H1 (cell line): ENCODE data around the gene LVRN. TPM values are rescaled to one million over a fixed set of nuclear protein-coding genes. Genes with fewer than 3 reads are reported as not detected.

Experiments
- CTCF ChIA-PET: fragments of 300-600 bp; sonication (Branson Sonifier 250); formaldehyde crosslinking; loops from one replicate; lab custom pipeline; 2021; ENCODE audit not compliant: partially characterized antibody; lab: Charles Lee
- POLR2A ChIA-PET: fragments of 300-600 bp; sonication (Branson Sonifier 250); formaldehyde crosslinking; loops from one replicate; lab custom pipeline; 2021; ENCODE audit warnings: inconsistent platforms; ENCODE audit not compliant: partially characterized antibody; lab: Charles Lee
- DNase-seq, 2 experiments: peaks; one replicate each; pipeline versions ENCODE4 v3.0.0 to v3.0.0-alpha.2; 2010 to 2022; ENCODE audit warnings: low spot score in 2 of 2, low read depth in 1 of 2, mixed read lengths in 1 of 2
- FAIRE-seq: peaks from 2 replicates; lab custom pipeline; 2011; peaks lifted over from hg19 to GRCh38; lab: Jason Lieb, UNC
- H2AFZ ChIP-seq: 2 replicates; pipeline ENCODE4 v1.8.1; 2012; ENCODE audit warnings: low read length, inconsistent platforms
- H2AK5ac ChIP-seq: 2 replicates; pipeline ENCODE4 v1.6.1; 2013; ENCODE audit warnings: low read depth, low read length
- H2BK120ac ChIP-seq: replicated peaks from 2 replicates; pipeline ENCODE3; 2013; ENCODE audit warnings: low read depth, low read length, inconsistent platforms
- H2BK12ac ChIP-seq: 2 replicates; pipeline ENCODE4 v1.6.1; 2013; ENCODE audit warnings: low read depth, low read length
- H2BK15ac ChIP-seq: 2 replicates; pipeline ENCODE4 v1.6.1; 2013; ENCODE audit warnings: low read length
- H2BK20ac ChIP-seq: 2 replicates; pipeline ENCODE4 v1.6.1; 2013; ENCODE audit warnings: low read length
- H2BK5ac ChIP-seq: 2 replicates; pipeline ENCODE4 v1.6.1; 2013; ENCODE audit warnings: low read depth, low read length
- H3K14ac ChIP-seq: 2 replicates; pipeline ENCODE4 v1.6.1; 2013; ENCODE audit warnings: inconsistent platforms; ENCODE audit not compliant: insufficient read length
- H3K18ac ChIP-seq: 2 replicates; pipeline ENCODE4 v1.6.1; 2013; ENCODE audit warnings: low read length; ENCODE audit errors: extremely low read depth
- H3K23ac ChIP-seq: 2 replicates; pipeline ENCODE4 v1.6.1; 2013; ENCODE audit warnings: inconsistent platforms; ENCODE audit not compliant: insufficient read length
- H3K23me2 ChIP-seq: 2 replicates; pipeline ENCODE4 v1.6.1; 2013; ENCODE audit warnings: low read depth, low read length
- H3K27ac ChIP-seq: 2 replicates; pipeline ENCODE4 v1.6.1; 2011; ENCODE audit warnings: low read depth, low read length, inconsistent platforms
- H3K27me3 ChIP-seq, 4 experiments: replicated peaks in 1 of 4; 1 replicate in 1 of 4; 2 replicates in 3 of 4; pipeline versions ENCODE4 v1.6.1 to v1.8.1; 2011 to 2013; ENCODE audit warnings: low read length in 3 of 4, mild to moderate bottlenecking in 3 of 4, inconsistent platforms in 2 of 4, mixed read lengths in 2 of 4, moderate library complexity in 1 of 4; ENCODE audit not compliant: control insufficient read depth in 3 of 4, insufficient read depth in 3 of 4; ENCODE audit errors: extremely low read depth in 1 of 4
- H3K36me3 ChIP-seq, 4 experiments: 2 replicates each; pipeline versions ENCODE4 v1.6.1 to v1.8.1; 2011 to 2013; ENCODE audit warnings: mild to moderate bottlenecking in 4 of 4, low read length in 3 of 4, moderate library complexity in 2 of 4, control low read depth in 1 of 4, inconsistent platforms in 1 of 4; ENCODE audit not compliant: insufficient read depth in 4 of 4, control insufficient read depth in 2 of 4
- H3K4ac ChIP-seq: replicated peaks from 2 replicates; pipeline ENCODE3; 2013; ENCODE audit warnings: low read length, low read depth, mixed read lengths, inconsistent platforms; ENCODE audit not compliant: insufficient read length
- H3K4me1 ChIP-seq, 4 experiments: replicated peaks in 1 of 4; 1 replicate in 1 of 4; 2 replicates in 3 of 4; pipeline versions ENCODE4 v1.6.1 to v1.8.1; 2011 to 2013; ENCODE audit warnings: low read length in 3 of 4, inconsistent platforms in 2 of 4, mixed read lengths in 1 of 4; ENCODE audit not compliant: insufficient read depth in 4 of 4, control insufficient read depth in 3 of 4
- H3K4me2 ChIP-seq, 2 experiments: 2 replicates each; pipeline versions ENCODE4 v1.6.1 to v1.8.1; 2011 to 2013; ENCODE audit warnings: low read depth in 2 of 2, low read length in 2 of 2, control low read depth in 1 of 2, inconsistent platforms in 1 of 2, mild to moderate bottlenecking in 1 of 2; ENCODE audit not compliant: insufficient read depth in 1 of 2
- H3K4me3 ChIP-seq, 4 experiments: fragments of 200-600, 300-600 bp in 1 of 4; sonication (generic), shearing (Covaris generic), sonication (Bioruptor Twin) in 1 of 4; 2 replicates each; pipeline versions ENCODE4 v1.5.1 to v1.8.1; 2011 to 2016; ENCODE audit warnings: low read length in 4 of 4, low read depth in 3 of 4, control low read depth in 2 of 4, inconsistent platforms in 2 of 4, mild to moderate bottlenecking in 2 of 4, mixed read lengths in 1 of 4, moderate library complexity in 1 of 4; ENCODE audit not compliant: insufficient read depth in 2 of 4; ENCODE audit errors: extremely low read depth in 1 of 4
- H3K56ac ChIP-seq: replicated peaks from 2 replicates; pipeline ENCODE3; 2013; ENCODE audit warnings: low read depth, mild to moderate bottlenecking, mixed read lengths, low read length, inconsistent platforms; ENCODE audit not compliant: insufficient read length
- H3K79me1 ChIP-seq: 2 replicates; pipeline ENCODE4 v1.6.1; 2013; ENCODE audit warnings: low read depth, low read length, control low read depth
- H3K79me2 ChIP-seq, 2 experiments: 2 replicates each; pipeline versions ENCODE4 v1.6.1 to v1.8.1; 2012 to 2013; ENCODE audit warnings: low read length in 2 of 2, mild to moderate bottlenecking in 2 of 2, inconsistent platforms in 1 of 2; ENCODE audit not compliant: insufficient read depth in 2 of 2, control insufficient read depth in 1 of 2
- H3K9ac ChIP-seq, 4 experiments: replicated peaks in 1 of 4; 1 replicate in 1 of 4; 2 replicates in 3 of 4; pipeline versions ENCODE4 v1.6.1 to v1.8.1; 2011 to 2013; ENCODE audit warnings: low read depth in 3 of 4, low read length in 3 of 4, control low read depth in 2 of 4, mild to moderate bottlenecking in 2 of 4, moderate library complexity in 2 of 4, inconsistent platforms in 1 of 4; ENCODE audit errors: extremely low read depth in 1 of 4
- H3K9me3 ChIP-seq, 2 experiments: 2 replicates each; pipeline versions ENCODE4 v1.6.1 to v1.8.1; 2012 to 2013; ENCODE audit warnings: mild to moderate bottlenecking in 2 of 2, moderate library complexity in 2 of 2, control low read depth in 1 of 2, inconsistent platforms in 1 of 2, low read depth in 1 of 2, low read length in 1 of 2, mixed read lengths in 1 of 2; ENCODE audit not compliant: insufficient read depth in 2 of 2
- H4K20me1 ChIP-seq, 2 experiments: replicated peaks in 1 of 2; 2 replicates each; pipeline versions ENCODE3 to v1.8.1; 2011 to 2013; ENCODE audit warnings: inconsistent platforms in 2 of 2, low read length in 2 of 2, mild to moderate bottlenecking in 1 of 2; ENCODE audit not compliant: insufficient read depth in 2 of 2, control insufficient read depth in 1 of 2
- H4K5ac ChIP-seq: 2 replicates; pipeline ENCODE4 v1.6.1; 2013; ENCODE audit warnings: low read length, low read depth, mixed read lengths, inconsistent platforms; ENCODE audit not compliant: insufficient read length
- H4K8ac ChIP-seq: 2 replicates; pipeline ENCODE4 v1.8.0; 2013; ENCODE audit warnings: mild to moderate bottlenecking, moderate library complexity, low read length, inconsistent platforms; ENCODE audit not compliant: insufficient read depth; ENCODE audit errors: extremely low read depth
- H4K91ac ChIP-seq: replicated peaks from 2 replicates; pipeline ENCODE3; 2013; ENCODE audit warnings: low read length, mixed read lengths, inconsistent platforms; ENCODE audit not compliant: insufficient read length
- ASH2L ChIP-seq: fragments of 200-600, 300-600 bp; sonication (generic); IDR thresholded peaks from one replicate; pipeline ENCODE4 v1.7.1; 2017; ENCODE audit warnings: low read length
- ATF2 ChIP-seq: IDR thresholded peaks from 2 replicates; pipeline ENCODE4 v1.6.1; 2012; ENCODE audit warnings: low read length, inconsistent platforms
- BCL11A ChIP-seq, 2 experiments: IDR thresholded peaks; one replicate each; pipeline ENCODE4 v1.6.1; 2011; ENCODE audit warnings: low read depth in 2 of 2, low read length in 2 of 2, mild to moderate bottlenecking in 2 of 2
- CBX5 ChIP-seq: fragments of 300-800, 300-1000 bp; sonication (generic); IDR thresholded peaks from 2 replicates; pipeline ENCODE4 v1.7.1; 2016; ENCODE audit warnings: antibody characterized with exemption, low read length, low read depth
- CTCF ChIP-seq, 3 experiments: IDR thresholded peaks; 1 replicate in 2 of 3; 2 replicates in 1 of 3; pipeline versions ENCODE4 v1.5.1 to v1.6.1; 2011; ENCODE audit warnings: low read length in 3 of 3, mild to moderate bottlenecking in 3 of 3, inconsistent platforms in 2 of 3, low read depth in 1 of 3, moderate library complexity in 1 of 3; ENCODE audit not compliant: insufficient read depth in 1 of 3; ENCODE audit errors: control extremely low read depth in 1 of 3
- JUND ChIP-seq: IDR thresholded peaks from 2 replicates; pipeline ENCODE4 v1.6.1; 2011; ENCODE audit warnings: mild to moderate bottlenecking, improper control_type of control experiment, low read length
- RAD21 ChIP-seq, 2 experiments: IDR thresholded peaks in 1 of 2; conservative IDR thresholded peaks in 1 of 2; 2 replicates each; pipeline ENCODE4 v1.6.1; 2011; ENCODE audit warnings: low read depth in 2 of 2, low read length in 2 of 2, improper control_type of control experiment in 1 of 2, inconsistent platforms in 1 of 2, mild to moderate bottlenecking in 1 of 2, moderate library complexity in 1 of 2
- RNF2 ChIP-seq: fragments of 200-900, 300-1000 bp; sonication (generic); IDR thresholded peaks from 2 replicates; pipeline ENCODE4 v1.7.1; 2016; ENCODE audit warnings: borderline replicate concordance, low read depth, mild to moderate bottlenecking, antibody characterized with exemption, low read length; ENCODE audit not compliant: poor library complexity, severe bottlenecking; ENCODE audit errors: missing control alignments
- SIN3A ChIP-seq, 2 experiments: IDR thresholded peaks in 1 of 2; conservative IDR thresholded peaks in 1 of 2; 2 replicates each; pipeline ENCODE4 v1.6.1; 2011 to 2012; ENCODE audit warnings: low read length in 2 of 2, improper control_type of control experiment in 1 of 2, low read depth in 1 of 2, mild to moderate bottlenecking in 1 of 2
- SP1 ChIP-seq: IDR thresholded peaks from 2 replicates; pipeline ENCODE4 v1.6.1; 2011; ENCODE audit warnings: low read depth, low read length
- polyA plus RNA-seq, 7 experiments: library from polyadenylated mRNA; depleted of rRNA in 3 of 7; stranded (reverse) in 5 of 7; unstranded in 2 of 7; fragments of >200 nt in 5 of 7; fragments of 200-250 nt in 2 of 7; gene quantifications; 1 replicate in 5 of 7; 2 replicates in 1 of 7; 4 replicates in 1 of 7; pipeline versions ENCODE4 v1.2.1 to v1.2.3, GENCODE V29; 2011 to 2013; ENCODE audit warnings: missing spikeins in 2 of 7, mixed read lengths in 2 of 7
- total RNA-seq: library from RNA; stranded (reverse); fragmentation: NEBNext Ultra II Directional; extraction: Animal tissue kit (Norgen Biotek cat#: 25700); gene quantifications from 2 replicates; pipeline ENCODE4 v1.2.1, GENCODE V29; 2021

The LVRN gene
- total and polyA plus RNA-seq, 2 of the 8 experiments (the other 6 are each of a cell fraction or from before 2014, with no cell fraction given): 0.08 to 0.09 TPM

- no peak overlapping the region for H4K5ac ChIP-seq
- H3K79me1 ChIP-seq: no peaks in the 10 kb centered on the region
- no peak overlapping the region for H3K18ac ChIP-seq
- no peak overlapping the region for H2BK120ac ChIP-seq
- H3K79me2 ChIP-seq: no peaks in the 10 kb centered on the region
- H3K4me2 ChIP-seq: no peak overlapping the region
- H3K27ac ChIP-seq: no peak overlapping the region
- H3K4ac ChIP-seq: no peak overlapping the region
- H2BK15ac ChIP-seq: no peak overlapping the region
- no peaks in the 10 kb centered on the region for H3K27me3 ChIP-seq
- H3K9me3 ChIP-seq: no peaks in the 10 kb centered on the region
- H3K14ac ChIP-seq: no peak overlapping the region
- H3K4me1 ChIP-seq: no peaks in the 10 kb centered on the region
- H2BK12ac ChIP-seq: no peak overlapping the region
- H3K36me3 ChIP-seq: no peaks in the 10 kb centered on the region
- H2AFZ ChIP-seq: no peak overlapping the region
- H4K8ac ChIP-seq: no peak overlapping the region
- ChIA-PET CTCF (no interaction called here), POLR2A (no interaction called here)
- no peak overlapping the region for H2AK5ac ChIP-seq
- no peak overlapping the region for H4K91ac ChIP-seq
- no peak overlapping the region for H3K23ac ChIP-seq
- no peak overlapping the region for H2BK20ac ChIP-seq
- no peak overlapping the region for H2BK5ac ChIP-seq
- no peaks in the 10 kb centered on the region for H3K23me2 ChIP-seq
- H3K9ac ChIP-seq: no peak overlapping the region
- H4K20me1 ChIP-seq: no peaks in the 10 kb centered on the region
- no peak for FAIRE-seq
- H3K56ac ChIP-seq: no peak overlapping the region
- no peak overlapping the region for H3K4me3 ChIP-seq
- no peak for DNase-seq
- no peak for TF ChIP-seq RAD21 (IDR thresholded peaks at IDR 0.05 in 1 of 2, conservative IDR thresholded peaks at IDR 0.05 in 1 of 2; ENCODE audit: low read depth in 2 of 2, low read length in 2 of 2)
- TF ChIP-seq ATF2: no peak
- no peak for TF ChIP-seq JUND
- TF ChIP-seq BCL11A (IDR thresholded peaks at IDR 0.05; ENCODE audit: low read depth in 2 of 2, low read length in 2 of 2): no peak
- TF ChIP-seq SP1: no peak
- no peak for TF ChIP-seq SIN3A (conservative IDR thresholded peaks at IDR 0.05 in 1 of 2, IDR thresholded peaks at IDR 0.05 in 1 of 2; ENCODE audit: low read depth in 1 of 2, low read length in 2 of 2)
- TF ChIP-seq CTCF (IDR thresholded peaks at IDR 0.05; ENCODE audit: control extremely low read depth in 1 of 3, insufficient read depth in 1 of 3, low read depth in 1 of 3, low read length in 3 of 3): no peak
- TF ChIP-seq ASH2L: no peak
- no peak for TF ChIP-seq CBX5
- no peak for TF ChIP-seq RNF2
These were observed 48.8 kb downstream of the LVRN start for GRCh38 chr5:116011046-116011445.
